IMR-90 (cell line): ENCODE data around the gene ECHS1. TPM values are rescaled to one million over a fixed set of nuclear protein-coding genes. Genes with fewer than 3 reads are reported as not detected.

Experiments
- ATAC-seq: fragments of 200-7000 bp; cut with Tn5 transposase; 2 replicates; pipeline ENCODE4 v1.9.1; 2020; ENCODE audit warnings: low read depth, mild to moderate bottlenecking, moderate library complexity
- BruUV-seq: library from RNA; stranded (reverse); fragments of 400-500 nt; replicated peaks from 2 replicates; lab custom pipeline; 2021; lab: Mats Ljungman, UMichigan
- CTCF ChIA-PET: fragments of 300-600 bp; formaldehyde crosslinking; extraction: SDS; loops from one replicate; lab custom pipeline; 2021; ENCODE audit warnings: antibody characterized with exemption; lab: Yijun Ruan, JAX
- POLR2A ChIA-PET: fragments of 300-600 bp; sonication (Branson Sonifier 250); formaldehyde crosslinking; loops from one replicate; lab custom pipeline; 2022; ENCODE audit warnings: antibody characterized with exemption; ENCODE audit not compliant: unreplicated experiment; lab: Charles Lee
- DNase-seq: peaks from one replicate; pipeline ENCODE4 v3.0.0; 2013
- H2AFZ ChIP-seq: replicated peaks from 2 replicates; pipeline ENCODE3; 2013; ENCODE audit warnings: low read length, mild to moderate bottlenecking; ENCODE audit not compliant: poor library complexity
- H2AK5ac ChIP-seq: 2 replicates; pipeline ENCODE4 v1.6.1; 2013; ENCODE audit warnings: low read depth, low read length, inconsistent platforms
- H2AK9ac ChIP-seq: replicated peaks from 2 replicates; pipeline ENCODE3; 2013; ENCODE audit warnings: mild to moderate bottlenecking, low read depth, low read length, moderate library complexity; ENCODE audit not compliant: poor library complexity
- H2BK120ac ChIP-seq: 2 replicates; pipeline ENCODE4 v1.6.1; 2013; ENCODE audit warnings: low read depth, low read length, inconsistent platforms
- H2BK15ac ChIP-seq: 3 replicates; pipeline ENCODE4 v1.6.1; 2013; ENCODE audit warnings: low read depth, low read length, inconsistent platforms
- H2BK20ac ChIP-seq: 2 replicates; pipeline ENCODE4 v1.6.1; 2013; ENCODE audit warnings: low read depth, mild to moderate bottlenecking, inconsistent platforms, low read length, moderate library complexity
- H2BK5ac ChIP-seq: 2 replicates; pipeline ENCODE4 v1.6.1; 2013; ENCODE audit warnings: mild to moderate bottlenecking, low read depth, low read length, inconsistent platforms; ENCODE audit not compliant: poor library complexity, severe bottlenecking
- H3K14ac ChIP-seq: replicated peaks from 2 replicates; pipeline ENCODE4 v1.6.1; 2013; ENCODE audit warnings: low read depth, low read length, inconsistent platforms
- H3K18ac ChIP-seq: 2 replicates; pipeline ENCODE4 v1.6.1; 2013; ENCODE audit warnings: low read depth, low read length, control low read depth
- H3K23ac ChIP-seq: 2 replicates; pipeline ENCODE4 v1.6.1; 2013; ENCODE audit warnings: low read depth, low read length, inconsistent platforms
- H3K27ac ChIP-seq: 2 replicates; pipeline ENCODE4 v1.5.1; 2013; ENCODE audit warnings: mild to moderate bottlenecking, control low read depth, low read length; ENCODE audit not compliant: insufficient read depth
- H3K27me3 ChIP-seq: 2 replicates; pipeline ENCODE4 v1.6.1; 2013; ENCODE audit warnings: low read length; ENCODE audit not compliant: control insufficient read depth, insufficient read depth
- H3K36me3 ChIP-seq: 2 replicates; pipeline ENCODE4 v1.6.1; 2013; ENCODE audit warnings: low read length, mixed read lengths; ENCODE audit not compliant: control insufficient read depth, insufficient read depth
- H3K4ac ChIP-seq: 2 replicates; pipeline ENCODE4 v1.6.1; 2013; ENCODE audit warnings: low read depth, low read length, inconsistent platforms
- H3K4me1 ChIP-seq: 2 replicates; pipeline ENCODE4 v1.6.1; 2013; ENCODE audit warnings: low read length, mixed read lengths; ENCODE audit not compliant: control insufficient read depth, insufficient read depth
- H3K4me2 ChIP-seq: 2 replicates; pipeline ENCODE4 v1.6.1; 2013; ENCODE audit warnings: low read depth, mild to moderate bottlenecking, control low read depth, low read length, moderate library complexity
- H3K4me3 ChIP-seq: 2 replicates; pipeline ENCODE4 v1.5.1; 2013; ENCODE audit warnings: low read depth, mild to moderate bottlenecking, control low read depth, low read length, moderate library complexity; ENCODE audit not compliant: insufficient read depth
- H3K56ac ChIP-seq: 2 replicates; pipeline ENCODE4 v1.6.1; 2013; ENCODE audit warnings: low read length, inconsistent platforms; ENCODE audit not compliant: insufficient read depth; ENCODE audit errors: extremely low read depth
- H3K79me1 ChIP-seq, 2 experiments: 2 replicates each; pipeline ENCODE4 v1.6.1; 2013; ENCODE audit warnings: low read length in 2 of 2, inconsistent platforms in 1 of 2, low read depth in 1 of 2
- H3K9ac ChIP-seq: 2 replicates; pipeline ENCODE4 v1.6.1; 2013; ENCODE audit warnings: low read depth, low read length, control low read depth
- H3K9me1 ChIP-seq: 2 replicates; pipeline ENCODE4 v1.6.1; 2013; ENCODE audit warnings: low read length, inconsistent platforms; ENCODE audit not compliant: insufficient read depth
- H3K9me3 ChIP-seq: 2 replicates; pipeline ENCODE4 v1.6.1; 2013; ENCODE audit warnings: low read length; ENCODE audit not compliant: control insufficient read depth, insufficient read depth
- H4K20me1 ChIP-seq: 2 replicates; pipeline ENCODE4 v1.6.1; 2013; ENCODE audit warnings: low read length, inconsistent platforms; ENCODE audit not compliant: insufficient read depth
- H4K5ac ChIP-seq: 2 replicates; pipeline ENCODE4 v1.6.1; 2013; ENCODE audit warnings: mild to moderate bottlenecking, low read depth, low read length, control low read depth
- H4K8ac ChIP-seq, 2 experiments: 2 replicates each; pipeline ENCODE4 v1.6.1; 2013; ENCODE audit warnings: low read depth in 2 of 2, low read length in 2 of 2, control low read depth in 1 of 2, inconsistent platforms in 1 of 2
- H4K91ac ChIP-seq: 2 replicates; pipeline ENCODE4 v1.6.1; 2013; ENCODE audit warnings: low read depth, low read length, inconsistent platforms; ENCODE audit not compliant: insufficient read depth
- CEBPB ChIP-seq: IDR thresholded peaks from 2 replicates; pipeline ENCODE4 v1.6.1; 2012; ENCODE audit warnings: low read depth, low read length, improper control_type of control experiment
- MAFK ChIP-seq: IDR thresholded peaks from 2 replicates; pipeline ENCODE4 v1.6.1; 2012; ENCODE audit warnings: low read depth, low read length, improper control_type of control experiment
- MAZ ChIP-seq: IDR thresholded peaks from 2 replicates; pipeline ENCODE4 v1.6.1; 2012; ENCODE audit warnings: low read depth, mild to moderate bottlenecking, low read length, improper control_type of control experiment, moderate library complexity, borderline replicate concordance
- MXI1 ChIP-seq: IDR thresholded peaks from 2 replicates; pipeline ENCODE4 v1.6.1; 2012; ENCODE audit warnings: low read depth, mild to moderate bottlenecking, low read length, moderate library complexity, borderline replicate concordance
- NFE2L2 ChIP-seq: fragments of 150-350 bp; IDR thresholded peaks from 2 replicates; pipeline ENCODE4 v1.6.1; 2016; ENCODE audit warnings: low read depth, mild to moderate bottlenecking, low read length
- RFX5 ChIP-seq: IDR thresholded peaks from 2 replicates; pipeline ENCODE4 v1.8.0; 2012; ENCODE audit warnings: low read depth, mild to moderate bottlenecking, low read length, moderate library complexity
- WGBS, 2 experiments: methylation state at CpG; one replicate each; pipeline versions ENCODE4 v1.1.5 to v1.1.7; 2013; ENCODE audit warnings: missing lambda C conversion rate in 2 of 2; ENCODE audit not compliant: insufficient read length in 1 of 2; ENCODE audit errors: extremely low coverage in 2 of 2; 5-methylcytosine and 5-hydroxymethylcytosine counted together
- dilution Hi-C: fragments of 300-500 bp; cut with HindIII; formaldehyde crosslinking; loops from one replicate; pipeline ENCODE4 v1.14.3; 2018; ENCODE audit warnings: low sequenced_read_pairs; ENCODE audit not compliant: unreplicated experiment
- in situ Hi-C: fragments of 300-500 bp; cut with MboI; formaldehyde crosslinking; loops from 3 replicates; pipeline ENCODE4 v1.14.3; 2019; ENCODE audit warnings: low sequenced_read_pairs, inconsistent platforms, mixed read lengths
- intact Hi-C: fragments of 100-400 bp; cut with micrococcal nuclease; formaldehyde crosslinking; loops from 2 replicates; pipeline ENCODE4 v1.10.0; 2022
- polyA plus RNA-seq, 3 experiments: library from polyadenylated mRNA; depleted of rRNA; stranded (reverse); fragments of >200 nt; gene quantifications; 2 replicates each; pipeline ENCODE4 v1.2.3, GENCODE V29; 2012; ENCODE audit warnings: low replicate concordance in 1 of 3
- total RNA-seq: library from RNA; depleted of rRNA; stranded (reverse); fragments of >200 nt; gene quantifications from 2 replicates; pipeline ENCODE4 v1.2.3, GENCODE V29; 2012

The ECHS1 gene
- total and polyA plus RNA-seq, 2 of the 4 experiments (the other 2 are of a cell fraction), result 60.8 to 84.2 TPM

- Histone ChIP-seq H3K56ac (no peak overlapping the region), H3K27me3 (no peaks in the 10 kb centered on the region), H3K9ac (peak overlapping the region; percentile 31; the same call in 1 of the 2 replicates), H3K23ac (no peak overlapping the region), H3K4ac (no peak overlapping the region), H3K4me1 (peaks cover 5% of the 10 kb centered on the region), H3K9me3 (no peaks in the 10 kb centered on the region), H2BK5ac (no peak overlapping the region), H2AFZ (peak overlapping the region; percentile 96), H3K27ac (peak overlapping the region; percentile 1; the same call in 1 of the 2 replicates), H3K4me3 (peak overlapping the region; percentile 93), H2AK9ac (peak overlapping the region; percentile 86), H3K9me1 (peaks cover 8% of the 10 kb centered on the region; the same call in 1 of the 2 replicates), H4K5ac (no peak overlapping the region), H2AK5ac (peak overlapping the region; percentile 49), H2BK15ac (no peak overlapping the region), H2BK120ac (no peak overlapping the region), H3K14ac (no peak overlapping the region), H4K91ac (no peak overlapping the region), H3K79me1 (peaks cover 0 to 10% of the 10 kb centered on the region in 2 experiments; a peak in 3 of 4 replicates), H2BK20ac (no peak overlapping the region), H3K4me2 (peak overlapping the region; percentile 52), H3K36me3 (peaks cover 5% of the 10 kb centered on the region), H3K18ac (no peak overlapping the region), H4K20me1 (no peaks in the 10 kb centered on the region), H4K8ac (peak overlapping the region in 1 of 2 experiments; percentile 25; a peak in 1 of 4 replicates)
- ChIA-PET CTCF (no interaction called here), POLR2A (no interaction called here)
- DNase-seq, result no peak
- in situ Hi-C loops (no loop called here), dilution Hi-C loops (no loop called here), intact Hi-C loops (loop anchor here (10.0 kb wide), 1 partner anchor 55 kb away; no protein-coding TSS in a partner anchor)
- 94% methylated on average over 17 of the region's 36 CpGs; no CpG with 5 or more reads in 1 of the 2 experiments for WGBS, 2 experiments
- BruUV-seq, result no TSS peak
- ATAC-seq, result no peak
- no peak for TF ChIP-seq RFX5
- TF ChIP-seq MAZ, result no peak
- TF ChIP-seq NFE2L2, result no peak
- no peak for TF ChIP-seq CEBPB
- TF ChIP-seq MXI1, result no peak
- no peak for TF ChIP-seq MAFK
Measured at GRCh38 chr10:133379801-133380666, 6.9 kb upstream of the ECHS1 start.
